ENCODE measurements around the gene CAMKMT.

- TF ChIP-seq CTCF (IDR thresholded peaks at IDR 0.05; ENCODE audit: low read length), result no peak
- TF ChIP-seq EZH2 (IDR thresholded peaks at IDR 0.05; ENCODE audit: borderline replicate concordance, low read length), result no peak
These were observed 351.4 kb downstream of the CAMKMT start for GRCh38 chr2:44713170-44713569.
